Stomach (tissue), 9 donors: Measurements from ENCODE around the gene DCLK3. TPM values are rescaled to one million over a fixed set of nuclear protein-coding genes. Genes with fewer than 3 reads are reported as not detected.
A peak's percentile ranks its signal among the peaks of the same experiment; 100 is the strongest.

Experiments
- DNase-seq, 2 donors: peaks; one replicate each; pipeline versions ENCODE4 v3.0.0 to v3.0.0-alpha.2; 2013 to 2019
- H3K27ac ChIP-seq, 5 donors: fragments of 200-600 bp in 4 of 5; sonication (generic) in 4 of 5; one replicate each; pipeline ENCODE4 v1.5.1; 2013 to 2019; ENCODE audit warnings: mild to moderate bottlenecking in 1 of 5, moderate library complexity in 1 of 5
- H3K27me3 ChIP-seq, 3 donors: fragments of 200-600 bp; sonication (generic); one replicate each; pipeline ENCODE4 v1.5.1; 2017 to 2019; ENCODE audit warnings: mixed run types in 1 of 3
- H3K36me3 ChIP-seq, 4 donors: fragments of 200-600 bp; sonication (generic); 1 replicate in 3 of 4; 2 replicates in 1 of 4; pipeline ENCODE4 v1.5.1; 2016 to 2019
- H3K4me1 ChIP-seq, 4 donors: fragments of 200-600 bp; sonication (generic); one replicate each; pipeline ENCODE4 v1.5.1; 2016 to 2019
- H3K4me3 ChIP-seq, 4 donors: fragments of 200-600 bp; sonication (generic) in 3 of 4; one replicate each; pipeline ENCODE4 v1.5.1; 2016 to 2019; ENCODE audit warnings: mild to moderate bottlenecking in 1 of 4
- H3K9me3 ChIP-seq, 4 donors: fragments of 200-600 bp; sonication (generic); one replicate each; pipeline ENCODE4 v1.5.1; 2016 to 2019
- EP300 ChIP-seq: sonication (generic); formaldehyde crosslinking; IDR thresholded peaks from one replicate; pipeline ENCODE4 v1.6.1; 2017; ENCODE audit warnings: antibody characterized with exemption
- POLR2A ChIP-seq, 4 donors: fragments of 450-650 bp; IDR thresholded peaks; one replicate each; pipeline ENCODE4 v1.6.1; 2016; ENCODE audit warnings: antibody characterized with exemption in 4 of 4, control low read depth in 2 of 4, mild to moderate bottlenecking in 1 of 4, moderate library complexity in 1 of 4
- POLR2AphosphoS5 ChIP-seq, 3 donors: sonication (generic); formaldehyde crosslinking; IDR thresholded peaks; one replicate each; pipeline ENCODE4 v1.6.1; 2016; ENCODE audit warnings: antibody characterized with exemption in 3 of 3
- WGBS, 5 donors: extraction: QIAGEN DNeasy Blood & Tissue Kit in 3 of 5; methylation state at CpG; one replicate each; pipeline versions ENCODE4 v1.1.5 to v1.1.7; 2013 to 2018; 5-methylcytosine and 5-hydroxymethylcytosine counted together
- intact Hi-C: fragments of 100-400 bp; cut with DNase I; formaldehyde crosslinking; loops from one replicate; pipeline ENCODE4 v1.15.1; 2023; ENCODE audit warnings: low total_unique reads
- polyA plus RNA-seq, 3 donors: library from polyadenylated mRNA; stranded (reverse); fragments of 200-250 nt; gene quantifications; one replicate each; pipeline ENCODE4 v1.2.3, GENCODE V29; 2013
- total RNA-seq, 5 donors: library from RNA; depleted of rRNA; stranded (reverse); fragments of >200 nt; gene quantifications; one replicate each; pipeline versions ENCODE4 v1.1.0 to v1.2.3, GENCODE V29; 2014 to 2016
- TF ChIP-seq, protein P1 (sequence below), 7 experiments: fragments of 450-650 bp in 4 of 7; fragments of 200-600 bp in 3 of 7; sonication (generic) in 3 of 7; IDR thresholded peaks; one replicate each; pipeline ENCODE4 v1.5.1; 2016 to 2019; ENCODE audit warnings: antibody characterized with exemption in 7 of 7, control low read depth in 2 of 7, mild to moderate bottlenecking in 1 of 7
- donor health status: healthy with polysubstance abuse.
- donor health status: Bipolar disorder and iron deficiency.
- donor health status: healthy.

DCLK3 gene
- total and polyA plus RNA-seq, 8 donors, result 0.45 to 0.92 TPM; not detected in 6

GRCh38 chr3:36733162-36733696 is 31.1 kb downstream of the DCLK3 start:
- Histone ChIP-seq H3K4me3 (no peak overlapping the region), H3K9me3 (no peaks in the 10 kb centered on the region), H3K27ac (no peak overlapping the region), H3K4me1 (no peaks in the 10 kb centered on the region), H3K27me3 (peaks cover 0 to 7% (median 0%) of the 10 kb centered on the region in 3 donors), H3K36me3 (no peaks in the 10 kb centered on the region)
- TF ChIP-seq POLR2AphosphoS5 (IDR thresholded peaks at IDR 0.05) (no peak), EP300 (no peak), POLR2A (IDR thresholded peaks at IDR 0.05) (no peak)
- TF ChIP-seq, protein P1, sequence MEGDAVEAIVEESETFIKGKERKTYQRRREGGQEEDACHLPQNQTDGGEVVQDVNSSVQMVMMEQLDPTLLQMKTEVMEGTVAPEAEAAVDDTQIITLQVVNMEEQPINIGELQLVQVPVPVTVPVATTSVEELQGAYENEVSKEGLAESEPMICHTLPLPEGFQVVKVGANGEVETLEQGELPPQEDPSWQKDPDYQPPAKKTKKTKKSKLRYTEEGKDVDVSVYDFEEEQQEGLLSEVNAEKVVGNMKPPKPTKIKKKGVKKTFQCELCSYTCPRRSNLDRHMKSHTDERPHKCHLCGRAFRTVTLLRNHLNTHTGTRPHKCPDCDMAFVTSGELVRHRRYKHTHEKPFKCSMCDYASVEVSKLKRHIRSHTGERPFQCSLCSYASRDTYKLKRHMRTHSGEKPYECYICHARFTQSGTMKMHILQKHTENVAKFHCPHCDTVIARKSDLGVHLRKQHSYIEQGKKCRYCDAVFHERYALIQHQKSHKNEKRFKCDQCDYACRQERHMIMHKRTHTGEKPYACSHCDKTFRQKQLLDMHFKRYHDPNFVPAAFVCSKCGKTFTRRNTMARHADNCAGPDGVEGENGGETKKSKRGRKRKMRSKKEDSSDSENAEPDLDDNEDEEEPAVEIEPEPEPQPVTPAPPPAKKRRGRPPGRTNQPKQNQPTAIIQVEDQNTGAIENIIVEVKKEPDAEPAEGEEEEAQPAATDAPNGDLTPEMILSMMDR (IDR thresholded peaks at IDR 0.05), result no peak
- DNase-seq, result no peak
- 48 to 74% (median 68%) methylated on average over 1 of the region's 1 CpG for WGBS, 5 donors
- intact Hi-C loops, result no loop called here

GRCh38 chr3:36730966-36731365 is 33.4 kb downstream of the DCLK3 start:
- H3K27me3 ChIP-seq, result peaks cover 0 to 9% (median 0%) of the 10 kb centered on the region in 3 donors
- TF ChIP-seq POLR2AphosphoS5 (IDR thresholded peaks at IDR 0.05) (no peak), EP300 (no peak), POLR2A (IDR thresholded peaks at IDR 0.05) (no peak)
- TF ChIP-seq, protein P1 (IDR thresholded peaks at IDR 0.05), result no peak
- H3K4me1 ChIP-seq, result no peaks in the 10 kb centered on the region
- 50 to 70% (median 58%) methylated on average over 3 of the region's 3 CpGs for WGBS, 5 donors
- peak; percentile 31 to 40 for DNase-seq
- H3K27ac ChIP-seq, result no peak overlapping the region
- H3K4me3 ChIP-seq, result no peak overlapping the region
- H3K36me3 ChIP-seq, result no peaks in the 10 kb centered on the region
- intact Hi-C loops, result no loop called here
- H3K9me3 ChIP-seq, result no peaks in the 10 kb centered on the region

DNA sequence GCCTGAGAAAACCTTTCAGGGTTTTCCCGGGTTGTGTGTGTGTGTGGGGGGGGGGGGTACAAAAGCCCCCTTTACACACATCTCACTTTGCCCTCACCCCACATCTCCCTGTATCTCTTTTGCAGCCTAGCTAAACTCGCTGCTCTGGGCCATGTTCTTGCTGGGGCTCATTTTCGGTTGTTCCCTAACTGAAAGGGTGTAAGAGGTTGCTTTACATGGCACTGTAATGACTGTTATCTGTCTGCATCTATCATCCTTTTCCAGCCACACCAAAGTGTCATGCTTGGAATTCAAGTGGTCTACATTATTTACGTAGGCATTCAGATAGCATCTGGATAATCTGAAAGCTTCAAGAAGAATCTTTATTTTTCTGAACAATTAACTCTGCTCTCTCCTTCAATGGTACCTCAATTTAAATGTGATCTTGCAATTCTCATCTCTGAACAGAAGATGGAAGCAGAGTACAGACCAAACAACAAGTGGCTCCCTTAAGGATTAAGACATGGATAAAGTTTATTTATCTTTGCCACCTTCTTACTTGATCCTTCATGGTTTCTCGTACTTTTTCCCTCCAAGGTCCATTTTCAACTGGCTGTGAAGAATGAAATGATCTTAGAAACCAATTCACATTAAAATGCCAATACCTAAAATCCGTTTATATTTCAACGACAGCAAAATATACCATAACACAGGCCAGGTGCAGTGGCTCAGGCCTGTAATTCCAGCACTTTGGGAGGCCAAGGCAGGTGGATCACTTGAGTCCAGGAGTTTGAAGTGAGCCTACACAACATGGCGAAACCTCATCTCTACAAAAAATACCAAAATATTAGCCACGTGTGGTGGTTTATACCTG is 34.9 kb downstream of the DCLK3 start:
- Histone ChIP-seq H3K4me3 (no peak overlapping the region), H3K36me3 (no peaks in the 10 kb centered on the region), H3K4me1 (no peaks in the 10 kb centered on the region), H3K27me3 (peaks cover 0 to 9% (median 0%) of the 10 kb centered on the region in 3 donors), H3K9me3 (no peaks in the 10 kb centered on the region), H3K27ac (no peak overlapping the region)
- intact Hi-C loops, result loop anchor here (5.0 kb wide), 1 partner anchor 138 kb away; no protein-coding TSS in a partner anchor
- TF ChIP-seq POLR2A (IDR thresholded peaks at IDR 0.05) (no peak), EP300 (no peak), POLR2AphosphoS5 (IDR thresholded peaks at IDR 0.05) (no peak)
- TF ChIP-seq, protein P1 (IDR thresholded peaks at IDR 0.05), result peak in 5 of 7 experiments; percentile 41 to 71 (median 58)
- 45 to 48% (median 47%) methylated on average over 9 of the region's 9 CpGs for WGBS, 5 donors
- DNase-seq, result peak in 1 of 2 donors; percentile 78

- Histone ChIP-seq H3K4me1 (no peaks in the 10 kb centered on the region), H3K4me3 (no peak overlapping the region), H3K36me3 (no peaks in the 10 kb centered on the region), H3K27me3 (no peaks in the 10 kb centered on the region), H3K27ac (no peak overlapping the region), H3K9me3 (no peaks in the 10 kb centered on the region)
- DNase-seq, result no peak
- WGBS, 5 donors, result 67 to 81% (median 73%) methylated on average over 5 of the region's 5 CpGs
- intact Hi-C loops, result no loop called here
- TF ChIP-seq, protein P1 (IDR thresholded peaks at IDR 0.05), result no peak
- TF ChIP-seq POLR2AphosphoS5 (IDR thresholded peaks at IDR 0.05) (no peak), EP300 (no peak), POLR2A (IDR thresholded peaks at IDR 0.05) (no peak)
Measured at GRCh38 chr3:36714343-36715086, 49.8 kb downstream of the DCLK3 start.
